Amygdala (tissue), 56 donors: ENCODE measurements around the gene NPTX1.
A peak's percentile ranks its signal among the peaks of the same experiment; 100 is the strongest.

ENCODE experiments used
- DNase-seq, 56 donors: peaks; one replicate each; lab custom pipeline; 2025; lab: John Stamatoyannopoulos, UW

Gene NPTX1

DNA sequence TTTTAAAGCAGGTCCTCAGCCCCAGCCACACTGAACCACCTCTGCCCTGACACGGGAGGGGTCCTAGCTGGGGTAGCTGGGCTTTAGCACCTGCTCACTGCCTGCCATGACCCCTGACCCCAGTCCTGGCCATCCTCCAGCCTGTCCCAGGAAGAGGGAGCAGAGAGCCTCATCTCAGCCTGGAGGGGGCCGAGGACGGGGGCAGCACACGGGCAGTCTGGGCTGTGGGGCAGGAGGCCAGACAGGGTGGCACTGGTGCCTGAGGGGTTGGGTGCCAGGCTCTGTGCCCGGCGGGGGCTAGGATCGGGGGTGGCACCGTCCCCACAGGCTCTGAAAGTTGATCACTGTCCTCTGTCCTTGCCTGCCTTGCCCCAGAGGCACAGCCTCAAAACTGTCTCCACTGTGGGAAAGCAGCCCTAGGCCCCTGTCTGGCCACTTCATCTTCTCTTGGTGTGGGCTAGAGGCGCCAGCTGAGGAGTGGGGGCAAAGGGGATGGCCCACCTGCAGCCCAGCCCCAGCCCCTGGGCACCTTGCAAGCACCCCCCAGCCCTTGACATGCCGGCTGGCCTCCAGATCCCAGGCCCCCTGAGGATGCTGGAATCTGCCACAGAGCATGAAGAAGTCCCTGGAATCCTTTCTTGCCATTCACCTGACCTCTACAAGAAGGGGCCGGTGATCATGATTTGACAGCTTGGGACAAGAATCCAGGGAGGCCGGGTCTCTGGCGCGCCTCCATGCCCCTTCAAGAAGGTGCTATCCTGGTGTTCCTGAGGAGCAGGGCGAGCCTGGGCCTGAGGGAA, 45.8 kb downstream of the NPTX1 start:
- no peak for DNase-seq

DNA sequence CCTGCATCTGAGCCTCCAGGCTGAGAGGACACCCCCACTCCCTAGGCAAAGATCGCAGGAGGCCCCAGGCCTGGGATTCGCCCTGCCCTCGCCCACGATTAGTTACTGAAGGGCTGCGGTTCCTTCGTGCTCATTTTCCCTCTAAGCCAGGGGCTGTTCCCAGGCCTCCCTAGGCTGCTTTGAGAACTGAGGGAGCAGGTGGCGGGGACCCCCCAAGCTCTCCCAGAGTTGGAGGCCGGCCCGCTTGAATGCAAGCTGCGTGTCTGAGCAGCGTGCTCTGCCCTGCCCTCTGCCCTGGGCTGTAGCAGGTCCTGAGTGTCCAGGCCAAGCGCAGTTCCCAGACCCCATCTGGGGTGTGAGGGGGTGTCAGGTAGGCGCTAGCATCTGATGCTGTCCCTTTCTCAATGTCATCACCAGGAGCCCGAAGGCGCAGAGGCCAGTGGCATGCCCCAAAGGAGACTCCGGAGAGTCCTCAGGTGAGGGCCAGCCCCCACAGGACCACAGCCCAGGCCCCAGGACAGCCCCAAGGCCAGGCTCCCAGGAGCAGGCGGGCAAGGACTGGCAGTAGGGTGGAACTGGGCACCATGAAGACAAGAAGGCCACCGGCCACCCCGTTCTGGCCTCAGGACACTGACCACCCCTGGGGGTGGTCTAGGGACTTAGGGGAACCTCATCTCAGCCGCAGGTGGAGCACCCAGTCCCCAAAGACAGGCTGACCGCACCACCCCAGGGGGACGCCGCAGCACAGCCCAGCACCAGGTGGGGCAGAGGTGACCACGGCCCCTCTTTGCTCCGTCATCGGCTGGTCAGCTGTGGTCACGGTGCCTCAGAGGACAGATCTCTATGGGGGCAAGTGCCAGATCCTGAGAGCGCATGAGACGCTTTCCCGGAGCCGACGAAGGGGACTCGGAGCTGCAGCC, 46.8 kb downstream of the NPTX1 start:
- DNase-seq: no peak

DNA sequence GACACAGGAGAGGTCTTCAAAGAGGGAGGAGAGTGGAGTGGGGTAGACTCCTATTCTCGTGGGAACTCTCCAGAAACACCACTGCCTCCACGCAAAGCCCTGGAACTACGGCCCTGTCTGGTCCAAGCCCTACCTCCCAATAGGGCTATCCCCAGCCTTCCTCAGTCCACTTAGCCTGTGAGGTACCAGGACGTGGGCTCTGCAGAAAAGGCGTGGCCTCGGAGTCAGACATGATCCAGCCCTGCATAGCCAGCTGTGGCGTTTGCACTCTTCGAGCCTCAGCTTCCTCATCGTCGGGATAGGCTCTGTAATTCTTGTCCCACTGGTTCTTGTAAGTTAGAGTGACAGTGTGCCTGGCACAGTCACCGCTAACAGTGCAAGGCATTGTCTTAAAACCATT, 47.6 kb downstream of the NPTX1 start:
- DNase-seq: no peak

DNA sequence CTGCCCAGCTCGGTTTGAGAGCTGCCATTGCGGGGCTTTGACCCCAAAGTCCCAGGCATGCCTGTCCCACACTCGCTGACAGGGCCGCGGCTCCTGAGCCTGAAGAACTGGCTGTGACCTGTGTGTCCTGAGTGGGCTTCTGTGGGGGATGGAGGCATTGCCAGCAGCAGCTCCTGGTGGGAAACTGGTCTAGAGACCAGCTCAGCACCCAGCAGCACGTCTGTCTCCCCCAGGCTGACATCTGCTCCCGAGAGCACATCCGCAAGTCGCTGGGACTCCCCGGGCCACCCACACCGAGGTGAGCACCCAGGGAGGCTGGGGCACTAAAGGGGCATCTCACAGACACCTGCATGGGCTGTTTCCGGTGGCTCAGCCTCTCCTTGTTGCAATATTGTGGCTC, 48.0 kb downstream of the NPTX1 start:
- no peak for DNase-seq

DNA sequence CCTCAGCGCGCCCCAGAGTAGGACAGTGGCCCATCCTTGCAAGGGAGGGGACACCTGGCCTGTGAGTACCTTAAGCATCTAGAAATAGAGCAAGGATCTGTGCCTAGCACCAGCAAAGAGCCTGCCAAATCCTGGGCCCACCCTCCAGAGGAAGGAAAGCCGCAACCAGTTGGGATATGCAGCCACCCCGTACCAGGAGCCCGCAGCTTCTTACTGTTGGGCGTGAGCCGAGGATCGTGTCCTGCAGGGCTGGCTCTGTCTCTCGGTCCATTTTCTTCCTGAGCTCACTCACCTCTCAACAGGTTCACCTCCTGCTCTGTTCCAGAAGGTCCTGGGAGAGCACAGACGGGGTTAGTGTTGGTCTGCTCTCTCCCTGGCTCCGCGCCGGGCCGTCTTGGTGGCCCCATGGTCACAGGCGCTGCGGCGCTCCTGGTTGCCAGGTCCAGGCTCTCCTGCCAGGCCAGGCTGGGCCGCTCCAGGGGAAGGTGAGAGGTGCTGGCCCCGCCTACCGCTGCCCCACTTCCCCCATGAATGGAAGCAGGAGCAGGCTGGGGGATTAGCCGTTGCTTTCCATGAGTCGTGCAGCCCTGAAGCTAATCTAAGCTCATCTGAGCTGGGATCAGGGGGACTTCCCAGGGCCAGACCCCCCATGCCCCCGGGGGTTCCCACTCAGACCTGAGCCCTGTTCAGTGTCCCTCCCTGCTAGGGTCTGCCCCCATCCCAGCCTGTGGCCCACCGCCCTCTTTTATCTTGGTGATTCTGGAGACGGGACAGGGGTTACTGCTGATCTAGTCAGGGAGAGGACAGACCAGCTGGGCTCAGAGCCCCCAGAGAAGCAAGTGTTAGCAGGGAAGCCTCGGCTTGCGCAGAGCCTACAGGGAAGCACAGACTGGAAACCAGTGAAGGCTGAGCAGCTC, 48.8 kb downstream of the NPTX1 start:
- DNase-seq: no peak

DNA sequence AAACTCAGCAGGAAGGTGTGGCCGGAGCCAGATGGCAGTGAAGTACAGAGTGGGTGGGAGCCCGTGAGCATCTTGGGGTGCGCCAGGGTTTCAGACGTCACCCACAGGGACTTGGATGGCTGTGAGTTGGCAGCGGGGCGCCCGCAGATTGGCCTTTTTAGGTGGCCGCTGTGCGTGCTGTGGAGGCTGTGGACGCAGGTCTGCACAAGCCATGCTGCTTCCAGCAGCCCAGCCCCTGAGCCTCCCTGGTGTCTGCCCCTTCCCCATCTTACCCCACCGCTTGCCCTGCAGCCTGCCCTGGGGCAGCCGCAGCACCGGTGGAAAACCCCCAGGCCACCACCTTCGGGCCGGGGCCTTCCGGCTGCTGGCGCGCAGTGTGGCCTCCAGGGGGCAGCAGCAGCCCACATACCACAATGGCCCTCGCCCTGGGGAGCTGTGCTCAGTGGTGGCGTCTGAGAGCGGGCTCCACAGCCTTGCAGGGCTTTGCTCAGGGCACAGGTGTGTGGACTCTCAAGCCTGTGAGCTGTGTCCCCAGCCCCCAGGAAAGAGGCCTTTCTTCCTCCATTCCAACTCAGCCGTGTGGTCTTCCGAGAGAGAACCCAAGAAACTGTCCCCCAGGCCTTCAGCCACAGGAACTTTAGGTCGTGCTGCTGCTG, 49.6 kb downstream of the NPTX1 start:
- peak in 45 of 56 donors; percentile 10 to 78 (median 43) for DNase-seq

DNA sequence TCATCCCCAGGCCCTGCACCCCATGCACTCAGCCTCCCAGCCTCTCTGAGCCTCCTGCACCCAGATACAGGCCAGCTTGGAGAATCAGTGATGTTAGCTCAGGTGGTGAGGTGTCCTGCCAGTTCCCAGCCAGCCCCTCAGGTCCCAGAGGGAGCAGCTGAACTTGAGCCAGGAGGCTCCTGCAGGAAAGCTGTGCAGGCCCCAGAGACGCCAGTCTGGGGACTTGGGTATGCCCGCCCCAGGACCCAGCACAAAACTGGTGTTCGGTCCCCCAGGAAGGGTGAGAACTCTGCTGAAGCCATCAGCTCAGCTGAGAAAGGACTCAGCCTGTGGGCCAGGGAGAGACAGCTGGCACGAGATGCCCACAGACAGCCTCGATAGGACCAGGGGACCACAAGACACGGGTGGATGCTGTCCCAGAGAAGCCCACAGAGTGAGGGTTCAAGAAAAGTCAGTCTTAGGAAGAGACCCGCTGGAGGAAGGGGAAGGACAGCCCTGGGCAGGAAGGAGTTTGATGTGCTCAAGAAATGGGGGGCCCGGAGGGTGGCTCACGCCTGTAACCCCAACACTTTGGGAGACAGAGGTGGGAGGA, 50.5 kb downstream of the NPTX1 start:
- DNase-seq: no peak

DNA sequence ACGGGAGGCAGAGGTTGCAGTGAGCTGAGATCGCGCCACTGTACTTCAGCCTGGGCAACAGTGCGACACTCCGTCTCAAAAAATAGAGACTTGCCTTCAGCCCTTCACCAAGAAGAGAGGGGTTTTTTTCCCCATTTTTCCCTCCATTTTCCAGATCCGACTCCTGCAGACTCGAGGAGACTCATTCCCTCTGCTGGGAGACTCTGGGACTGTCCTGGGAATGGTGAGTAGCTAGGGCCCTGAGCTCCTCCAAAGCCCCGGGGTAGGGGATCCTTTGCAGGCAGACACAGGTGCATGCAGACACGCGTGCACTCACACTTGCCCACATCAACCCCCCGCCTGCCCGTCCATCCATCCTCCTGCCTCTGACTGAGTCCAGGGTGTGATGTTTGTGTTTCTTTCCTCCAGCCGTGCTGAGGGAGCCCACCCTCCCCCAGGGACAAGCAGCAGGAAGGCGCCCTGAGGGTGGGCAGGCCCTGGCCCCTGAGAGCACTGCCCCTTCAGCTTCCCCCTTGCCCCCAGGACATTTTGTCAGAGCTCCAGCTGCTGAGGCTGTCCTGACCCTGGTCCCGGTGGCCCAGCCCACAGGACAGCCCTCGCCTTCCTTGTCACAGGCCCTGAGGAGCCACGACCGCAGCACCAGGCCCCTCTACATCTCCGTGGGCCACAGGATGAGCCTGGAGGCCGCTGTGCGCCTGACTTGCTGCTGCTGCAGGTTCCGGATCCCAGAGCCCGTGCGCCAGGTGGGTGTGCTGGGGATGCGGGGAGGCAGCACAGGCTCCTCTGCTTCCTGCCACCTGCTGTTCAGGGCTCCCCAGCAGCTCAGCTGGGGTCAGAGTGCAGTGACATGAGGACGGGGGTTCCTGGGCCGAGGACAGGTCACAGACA, 51.3 kb downstream of the NPTX1 start:
- no peak for DNase-seq

DNA sequence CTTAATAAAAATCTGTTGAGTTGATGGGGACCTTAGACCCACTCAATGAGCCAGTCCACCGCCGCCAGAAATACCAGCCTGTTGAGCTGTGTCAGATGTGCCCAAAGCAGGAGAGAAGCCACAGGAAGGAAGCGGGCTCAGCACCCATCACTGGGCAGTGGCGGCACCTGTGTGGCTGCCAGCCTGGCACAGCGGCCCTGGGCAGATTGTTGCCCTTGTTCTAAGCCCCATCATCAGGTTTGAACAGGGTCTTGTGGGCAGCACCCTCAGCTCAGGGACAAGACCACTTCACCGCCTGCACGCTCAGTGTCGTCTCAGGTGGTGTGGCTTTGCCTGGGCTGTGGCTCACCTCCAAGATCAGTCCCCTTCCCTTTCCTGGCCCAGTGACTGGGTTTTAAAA, 52.1 kb downstream of the NPTX1 start:
- no peak for DNase-seq

DNA sequence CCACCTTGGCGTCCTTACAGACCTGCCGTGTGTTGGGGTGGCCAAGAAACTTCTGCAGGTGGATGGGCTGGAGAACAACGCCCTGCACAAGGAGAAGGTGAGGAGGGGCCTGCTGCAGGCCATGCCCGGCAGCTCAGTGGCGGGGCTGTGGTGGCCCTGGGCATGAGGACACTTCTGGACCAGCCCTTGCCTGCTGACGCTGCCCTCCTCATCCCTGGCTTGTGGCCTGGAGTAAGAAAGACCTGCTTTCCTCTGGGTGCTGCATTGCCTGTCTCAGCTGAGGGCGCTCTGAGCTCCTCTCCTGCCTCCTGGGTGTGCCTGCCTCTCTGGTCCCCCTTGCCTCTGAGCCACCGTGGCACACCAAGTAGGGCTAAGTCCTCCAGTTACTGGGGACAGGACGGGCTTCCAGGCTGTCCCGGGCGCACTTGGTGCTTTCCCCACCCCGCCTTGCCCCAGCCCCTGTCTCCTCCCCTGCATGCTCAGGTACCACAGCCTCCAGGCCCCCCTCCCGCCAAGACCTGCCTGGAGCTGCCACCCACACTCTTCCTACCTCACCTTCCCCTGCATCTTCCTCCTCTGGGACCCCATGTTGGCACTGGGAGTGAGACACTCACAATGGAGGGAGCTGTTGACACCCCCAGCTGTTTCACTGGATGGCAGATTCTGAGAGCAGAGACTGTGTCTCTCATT, 52.7 kb downstream of the NPTX1 start:
- no peak for DNase-seq

DNA sequence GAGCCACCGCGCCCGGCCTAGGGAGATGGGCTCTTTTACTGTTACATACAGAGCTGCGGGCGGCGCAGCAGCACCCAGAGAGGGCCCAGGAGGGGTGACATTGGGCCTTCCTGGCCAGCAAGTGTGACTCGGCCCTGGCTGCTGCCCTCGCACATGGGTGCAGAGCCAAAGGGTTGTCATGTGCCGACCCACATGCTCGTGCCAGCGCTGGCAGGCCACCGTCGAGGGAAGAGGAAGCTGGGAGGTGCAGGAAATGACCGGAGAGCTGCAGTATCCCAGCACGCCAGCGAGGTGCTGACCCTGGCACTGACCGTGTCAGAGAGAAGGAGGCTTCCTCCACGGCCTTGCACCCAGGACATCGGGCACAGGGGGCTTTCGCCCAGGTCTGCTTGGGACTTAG, 53.4 kb downstream of the NPTX1 start:
- DNase-seq: peak in 3 of 56 donors; percentile 18 to 35 (median 21)

DNA sequence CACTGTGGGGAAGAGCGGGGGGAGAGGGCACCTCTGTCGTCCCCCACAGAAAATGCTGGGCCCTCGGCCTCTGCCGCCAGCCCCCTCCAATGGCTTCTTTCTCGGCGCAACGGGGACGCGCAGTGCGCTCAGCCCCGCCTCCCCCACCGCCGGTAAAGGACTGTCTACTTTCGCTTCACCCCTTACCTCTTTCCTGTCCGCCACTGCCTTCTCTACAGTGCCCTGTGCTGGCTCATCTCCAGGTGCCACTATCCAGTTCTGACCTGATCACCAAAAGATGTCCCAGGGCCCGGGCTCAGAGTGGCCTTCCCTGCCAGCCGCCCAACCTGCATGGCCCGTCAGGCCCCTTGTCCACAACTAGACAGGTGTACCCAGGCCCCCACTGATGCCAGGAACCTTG, 54.1 kb downstream of the NPTX1 start:
- DNase-seq: no peak

DNA sequence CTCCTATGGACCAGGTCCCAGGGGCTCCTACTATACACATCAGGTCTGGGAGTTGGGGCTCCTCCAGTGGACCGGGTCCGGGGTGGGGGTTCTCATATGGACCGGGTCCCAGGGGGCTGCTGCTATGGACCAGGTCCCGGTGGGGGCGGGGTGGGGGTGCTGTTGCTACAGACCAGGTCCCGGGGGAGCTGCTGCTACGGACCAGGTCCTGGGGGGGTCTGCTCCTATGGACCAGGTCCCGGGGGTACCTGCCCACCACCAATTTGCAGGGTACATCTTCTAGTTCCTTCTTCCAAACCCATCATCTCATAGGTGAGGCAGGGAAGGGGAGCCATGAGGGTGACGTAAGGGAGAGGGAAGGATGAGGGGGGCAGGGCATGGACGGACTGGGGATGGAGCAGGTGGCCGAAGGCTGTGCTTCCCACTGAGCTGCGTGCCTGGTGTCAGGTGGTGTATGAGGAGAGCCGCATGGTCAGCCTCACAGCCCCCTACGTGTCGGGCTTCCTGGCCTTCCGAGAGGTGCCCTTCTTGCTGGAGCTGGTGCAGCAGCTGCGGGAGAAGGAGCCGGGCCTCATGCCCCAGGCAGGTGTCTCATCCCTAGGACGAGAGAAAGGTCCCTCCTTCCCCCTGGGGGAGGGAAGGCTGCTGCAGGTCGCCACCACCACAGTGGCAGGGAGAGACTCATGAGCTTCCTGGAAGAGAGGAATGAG, 54.9 kb downstream of the NPTX1 start:
- DNase-seq: no peak

DNA sequence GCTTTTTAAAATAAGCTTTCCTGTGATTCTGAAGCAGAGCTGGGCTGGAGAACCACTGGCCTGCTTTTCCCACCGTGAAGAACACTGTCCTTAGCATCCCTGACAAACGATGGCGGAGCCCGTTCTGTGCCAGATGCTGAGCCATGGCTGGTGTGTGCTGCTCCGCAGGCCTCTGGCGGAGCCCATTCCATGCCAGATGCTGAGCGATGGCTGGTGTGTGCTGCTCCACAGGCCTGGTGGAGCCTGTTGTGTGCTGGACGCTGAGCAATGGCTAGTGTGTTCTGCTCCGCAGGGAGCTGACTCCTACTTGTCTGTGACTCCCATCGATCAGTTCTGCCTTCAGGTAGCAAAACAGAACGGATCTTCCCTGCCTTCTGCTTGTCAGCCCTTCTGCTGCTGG, 57.2 kb downstream of the NPTX1 start:
- no peak for DNase-seq

DNA sequence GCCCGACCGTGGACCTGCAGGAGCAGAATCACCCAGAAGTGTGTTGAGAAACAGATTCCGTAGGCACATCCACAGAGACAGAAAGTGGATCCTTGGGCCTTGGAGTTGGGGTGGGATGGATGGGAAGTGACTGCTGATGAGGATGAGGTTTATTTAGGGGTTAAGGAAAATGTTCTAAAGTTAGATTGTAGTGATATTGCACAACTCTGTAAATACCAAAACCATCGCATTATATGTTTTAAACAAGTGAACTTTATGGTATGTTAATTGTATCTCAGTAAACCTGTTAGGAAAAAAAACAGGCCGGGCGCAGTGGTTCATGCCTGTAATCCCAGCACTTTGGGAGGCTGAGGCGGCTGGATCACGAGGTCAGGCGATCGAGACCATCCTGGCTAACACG, 57.8 kb downstream of the NPTX1 start:
- no peak for DNase-seq
